Panc1 (cell line): Measurements from ENCODE around the gene SCGB3A1. TPM values are rescaled to one million over a fixed set of nuclear protein-coding genes. Genes with fewer than 3 reads are reported as not detected.

ENCODE experiments used
- ATAC-seq: fragments of 200-7000 bp; cut with Tn5 transposase; 2 replicates; pipeline ENCODE4 v1.9.1; 2020; ENCODE audit warnings: mild to moderate bottlenecking, moderate library complexity
- BruUV-seq: library from RNA; stranded (reverse); fragments of 400-500 nt; replicated peaks from 2 replicates; lab custom pipeline; 2021; lab: Mats Ljungman, UMichigan
- CTCF ChIA-PET: fragments of 300-600 bp; sonication (Branson Sonifier 250); formaldehyde crosslinking; loops from one replicate; lab custom pipeline; 2022; ENCODE audit warnings: antibody characterized with exemption; lab: Charles Lee
- POLR2A ChIA-PET: fragments of 300-600 bp; sonication (Branson Sonifier 250); formaldehyde crosslinking; loops from one replicate; lab custom pipeline; 2022; ENCODE audit warnings: antibody characterized with exemption; lab: Charles Lee
- DNase-seq: peaks from one replicate; pipeline ENCODE4 v3.0.0-alpha.2; 2010; ENCODE audit warnings: low read depth, low spot score
- H3K27ac ChIP-seq: 2 replicates; pipeline ENCODE4 v1.5.1; 2011; ENCODE audit warnings: mild to moderate bottlenecking, low read length, inconsistent platforms
- H3K27me3 ChIP-seq: fragments of 200-500 bp; sonication (Bioruptor generic); 2 replicates; pipeline ENCODE4 v1.6.0; 2014; ENCODE audit warnings: low read length, inconsistent platforms; ENCODE audit not compliant: control insufficient read depth, insufficient read depth
- H3K36me3 ChIP-seq: fragments of 200-500 bp; sonication (Bioruptor generic); 2 replicates; pipeline ENCODE4 v1.5.1; 2014; ENCODE audit warnings: inconsistent platforms, mild to moderate bottlenecking, low read length, moderate library complexity; ENCODE audit not compliant: control insufficient read depth, insufficient read depth
- H3K4me1 ChIP-seq: 2 replicates; pipeline ENCODE4 v1.5.1; 2011; ENCODE audit warnings: inconsistent platforms, mild to moderate bottlenecking, low read length, moderate library complexity; ENCODE audit not compliant: control insufficient read depth, insufficient read depth
- H3K4me3 ChIP-seq, 2 experiments: 2 replicates each; pipeline ENCODE4 v1.5.1; 2011 to 2012; ENCODE audit warnings: low read depth in 2 of 2, low read length in 2 of 2, mild to moderate bottlenecking in 2 of 2, inconsistent platforms in 1 of 2, moderate library complexity in 1 of 2
- H3K9me3 ChIP-seq: fragments of 200-500 bp; sonication (Bioruptor generic); 2 replicates; pipeline ENCODE4 v1.5.1; 2014; ENCODE audit warnings: low read depth, mild to moderate bottlenecking, inconsistent platforms, low read length, moderate library complexity; ENCODE audit not compliant: control insufficient read depth, insufficient read depth
- CTCF ChIP-seq: fragments of 450-650 bp; IDR thresholded peaks from 2 replicates; pipeline ENCODE4 v1.5.1; 2017; ENCODE audit warnings: mild to moderate bottlenecking
- POLR2AphosphoS5 ChIP-seq: IDR thresholded peaks from 2 replicates; pipeline ENCODE4 v1.6.1; 2012; ENCODE audit warnings: mild to moderate bottlenecking, low read depth, low read length, moderate library complexity
- REST ChIP-seq, 2 experiments: IDR thresholded peaks; 2 replicates each; pipeline ENCODE4 v1.6.1; 2011 to 2012; ENCODE audit warnings: low read depth in 2 of 2, control low read depth in 1 of 2, low read length in 1 of 2, mild to moderate bottlenecking in 1 of 2, moderate library complexity in 1 of 2; ENCODE audit not compliant: insufficient read depth in 1 of 2
- SIN3A ChIP-seq: IDR thresholded peaks from 2 replicates; pipeline ENCODE4 v1.6.1; 2012; ENCODE audit warnings: low read depth, mild to moderate bottlenecking, low read length, moderate library complexity, borderline replicate concordance; ENCODE audit not compliant: insufficient read depth
- TCF7L2 ChIP-seq: IDR thresholded peaks from 2 replicates; pipeline ENCODE4 v1.6.1; 2011; ENCODE audit warnings: mild to moderate bottlenecking, low read depth, low read length, inconsistent platforms
- in situ Hi-C: cut with HindIII; loops from 2 replicates; pipeline ENCODE4 v1.10.0; 2016; ENCODE audit warnings: low sequenced_read_pairs, low pct_unique_long_range_greater_than_20kb
- intact Hi-C: fragments of 100-400 bp; cut with micrococcal nuclease; formaldehyde crosslinking; loops from one replicate; pipeline ENCODE4 v1.10.0; 2022; ENCODE audit not compliant: unreplicated experiment
- total RNA-seq: library from RNA; stranded (reverse); gene quantifications from one replicate; pipeline ENCODE4 v1.2.1, GENCODE V29; 2021; ENCODE audit not compliant: unreplicated experiment

SCGB3A1 gene
- total RNA-seq, 1 experiment from 2014 or later: not detected

- in situ Hi-C loops: no loop called here
- CTCF ChIA-PET: no interaction called here
Observed at GRCh38 chr5:180636403-180637075, 45.2 kb upstream of the SCGB3A1 start.

GRCh38 chr5:180636016-180636402 lies 44.7 kb upstream of the SCGB3A1 start:
- CTCF ChIA-PET: no interaction called here

More at GRCh38 chr5:180636403-180637075, 45.2 kb upstream of the SCGB3A1 start:
- DNase-seq (no peak), ATAC-seq (no peak)
- POLR2A ChIA-PET: no interaction called here
- Histone ChIP-seq H3K36me3 (no peaks in the 10 kb centered on the region), H3K9me3 (no peaks in the 10 kb centered on the region), H3K27me3 (no peaks in the 10 kb centered on the region), H3K4me3 (no peak overlapping the region), H3K4me1 (no peaks in the 10 kb centered on the region), H3K27ac (no peak overlapping the region)
- no TSS peak for BruUV-seq
- intact Hi-C loops: no loop called here
- TF ChIP-seq REST (IDR thresholded peaks at IDR 0.05; ENCODE audit: insufficient read depth in 1 of 2, low read depth in 2 of 2, low read length in 1 of 2): no peak
- TF ChIP-seq CTCF: no peak
- no peak for TF ChIP-seq POLR2AphosphoS5
- no peak for TF ChIP-seq SIN3A
- TF ChIP-seq TCF7L2: no peak

More at GRCh38 chr5:180636016-180636402, 44.7 kb upstream of the SCGB3A1 start:
- in situ Hi-C loops: no loop called here
- no peaks in the 10 kb centered on the region for H3K27me3 ChIP-seq
- intact Hi-C loops: no loop called here
- ATAC-seq (no peak), DNase-seq (no peak)
- no peaks in the 10 kb centered on the region for H3K4me1 ChIP-seq
- POLR2A ChIA-PET: no interaction called here
- no TSS peak for BruUV-seq
- no peak overlapping the region for H3K27ac ChIP-seq
- TF ChIP-seq SIN3A (no peak), CTCF (no peak), POLR2AphosphoS5 (no peak), REST (IDR thresholded peaks at IDR 0.05; ENCODE audit: insufficient read depth in 1 of 2, low read depth in 2 of 2, low read length in 1 of 2) (no peak), TCF7L2 (no peak)
- H3K9me3 ChIP-seq: no peaks in the 10 kb centered on the region
- no peak overlapping the region for H3K4me3 ChIP-seq
- H3K36me3 ChIP-seq: no peaks in the 10 kb centered on the region
